GM18868 (cell line): ENCODE results near the gene MYBL2.
"Not testable (repeated sequence)": the region's sequence is repeated elsewhere in the genome, so short reads cannot be mapped to it uniquely, and the experiment has no call there.

Experiments
- ATAC-seq: cut with Tn5 transposase; IDR thresholded peaks from one replicate; pipeline ENCODE4 v1.9.1; 2021; ENCODE audit warnings: mild to moderate bottlenecking, moderate library complexity; ENCODE audit not compliant: unreplicated experiment

The MYBL2 gene

GRCh38 chr20:43749734-43750294, 82.9 kb downstream of the MYBL2 start:
- ATAC-seq, result no peak

GRCh38 chr20:43750774-43751166, 83.9 kb downstream of the MYBL2 start:
- no peak for ATAC-seq

- peak; percentile 78 for ATAC-seq
Observed at GRCh38 chr20:43751167-43752050, 84.5 kb downstream of the MYBL2 start.

GRCh38 chr20:43752051-43752360, 85.1 kb downstream of the MYBL2 start:
- no peak for ATAC-seq

- peak; percentile 52 for ATAC-seq
Observed at GRCh38 chr20:43752561-43753301, 85.8 kb downstream of the MYBL2 start.

- ATAC-seq, result no peak
Observed at GRCh38 chr20:43755390-43755789, 88.5 kb downstream of the MYBL2 start.

GRCh38 chr20:43755851-43756250, 88.9 kb downstream of the MYBL2 start:
- no peak for ATAC-seq

GRCh38 chr20:43757888-43758287, 91.0 kb downstream of the MYBL2 start:
- not testable (repeated sequence) for ATAC-seq

- ATAC-seq, result no peak
Observed at GRCh38 chr20:43761386-43762340, 94.7 kb downstream of the MYBL2 start.

GRCh38 chr20:43762911-43763310, 96.0 kb downstream of the MYBL2 start:
- ATAC-seq, result no peak

- ATAC-seq, result no peak
Observed at GRCh38 chr20:43765916-43766315, 99.0 kb downstream of the MYBL2 start.
